Duodenal mucosa (tissue), 2 donors: ENCODE measurements around the gene TRPV5.

Experiments used
- H3K27ac ChIP-seq: one replicate; pipeline ENCODE4 v1.7.0; 2013; ENCODE audit warnings: low read depth, low read length
- H3K27me3 ChIP-seq, 2 donors: one replicate each; pipeline ENCODE4 v1.7.0; 2013; ENCODE audit warnings: low read length in 2 of 2, control low read depth in 1 of 2; ENCODE audit not compliant: insufficient read depth in 2 of 2, control insufficient read depth in 1 of 2
- H3K36me3 ChIP-seq, 2 donors: one replicate each; pipeline ENCODE4 v1.7.0; 2013; ENCODE audit warnings: low read length in 2 of 2, control low read depth in 1 of 2; ENCODE audit not compliant: insufficient read depth in 2 of 2, control insufficient read depth in 1 of 2
- H3K4me1 ChIP-seq, 2 donors: one replicate each; pipeline ENCODE4 v1.7.0; 2013; ENCODE audit warnings: low read length in 2 of 2, control low read depth in 1 of 2; ENCODE audit not compliant: insufficient read depth in 2 of 2, control insufficient read depth in 1 of 2
- H3K4me3 ChIP-seq, 2 donors: one replicate each; pipeline ENCODE4 v1.7.0; 2013; ENCODE audit warnings: low read length in 2 of 2, low read depth in 1 of 2
- H3K9ac ChIP-seq, 2 donors: one replicate each; pipeline ENCODE4 v1.7.0; 2013; ENCODE audit warnings: low read length in 2 of 2, low read depth in 1 of 2
- H3K9me3 ChIP-seq, 2 donors: one replicate each; pipeline ENCODE4 v1.7.0; 2013; ENCODE audit warnings: low read length in 2 of 2, control low read depth in 1 of 2; ENCODE audit not compliant: control insufficient read depth in 1 of 2

TRPV5 gene

GRCh38 chr7:142881586-142882337 lies 51.8 kb downstream of the TRPV5 start:
- Histone ChIP-seq H3K27ac (no peak overlapping the region), H3K36me3 (no peaks in the 10 kb centered on the region), H3K27me3 (peaks cover 0 to 4% of the 10 kb centered on the region in 2 donors), H3K4me1 (peaks cover 8 to 11% of the 10 kb centered on the region in 2 donors), H3K9ac (no peak overlapping the region), H3K4me3 (no peak overlapping the region), H3K9me3 (no peaks in the 10 kb centered on the region)

DNA sequence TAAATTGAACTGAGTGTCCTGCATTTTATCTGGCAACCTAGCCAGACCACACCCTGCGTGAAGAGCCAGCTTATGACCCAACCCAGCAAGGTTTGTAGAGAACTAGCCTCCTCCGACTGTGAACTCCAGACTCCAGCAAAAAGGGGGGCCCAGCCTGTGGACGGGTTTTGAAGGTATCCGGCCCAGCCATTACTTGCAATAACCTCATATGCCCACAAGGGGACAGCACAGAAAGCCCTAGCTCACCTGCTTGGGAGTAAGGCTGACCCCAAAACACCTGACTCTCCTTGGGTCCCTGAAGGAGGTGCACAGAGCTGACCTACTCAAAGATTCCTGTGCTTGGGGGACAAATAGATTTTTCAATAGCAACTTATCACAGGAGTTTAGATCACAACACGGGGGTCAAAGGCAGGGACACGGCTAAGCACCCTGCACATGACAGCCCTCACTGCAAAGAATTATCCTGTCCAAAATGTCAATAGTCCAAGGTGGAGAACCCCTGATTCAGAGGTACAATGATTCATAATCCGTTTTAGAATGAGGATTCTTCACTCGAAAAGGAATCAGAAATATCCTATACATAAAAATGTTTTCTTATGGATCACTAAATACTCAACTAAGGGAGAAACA lies 52.6 kb downstream of the TRPV5 start:
- H3K27me3 ChIP-seq = peaks cover 0 to 4% of the 10 kb centered on the region in 2 donors

GRCh38 chr7:142879060-142879459 lies 54.5 kb downstream of the TRPV5 start:
- H3K4me3 ChIP-seq = no peak overlapping the region
- H3K9me3 ChIP-seq = no peaks in the 10 kb centered on the region
- peaks cover 0 to 3% of the 10 kb centered on the region in 2 donors for H3K36me3 ChIP-seq
- peaks cover 0 to 4% of the 10 kb centered on the region in 2 donors for H3K27me3 ChIP-seq
- no peak overlapping the region for H3K27ac ChIP-seq
- H3K4me1 ChIP-seq = peaks cover 0 to 5% of the 10 kb centered on the region in 2 donors
- H3K9ac ChIP-seq = no peak overlapping the region

More for the DNA sequence above, 52.6 kb downstream of the TRPV5 start:
- Histone ChIP-seq H3K4me1 (peaks cover 4 to 8% of the 10 kb centered on the region in 2 donors), H3K4me3 (no peak overlapping the region), H3K9me3 (no peaks in the 10 kb centered on the region), H3K36me3 (no peaks in the 10 kb centered on the region), H3K27ac (no peak overlapping the region), H3K9ac (no peak overlapping the region)

DNA sequence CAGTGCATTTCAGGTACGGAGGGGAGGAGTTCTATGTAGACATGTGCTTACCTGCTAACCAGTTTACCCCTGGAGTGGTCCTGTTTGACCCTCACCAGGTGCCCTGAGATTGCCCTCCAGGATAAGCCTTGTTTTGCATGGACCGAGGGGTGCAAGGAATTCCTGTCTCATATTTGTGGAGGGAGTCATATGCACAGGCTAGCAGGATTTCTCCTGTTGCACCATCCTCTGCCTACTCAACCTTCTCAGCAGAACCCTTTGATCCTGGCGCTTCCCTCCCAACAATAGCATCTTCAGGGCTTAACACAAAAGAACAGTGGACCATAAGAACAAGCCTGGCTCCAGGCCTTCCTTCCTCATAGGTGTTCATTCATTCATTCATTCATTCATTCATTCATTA lies 55.2 kb downstream of the TRPV5 start:
- no peak overlapping the region for H3K4me3 ChIP-seq
- peaks cover 0 to 3% of the 10 kb centered on the region in 2 donors for H3K36me3 ChIP-seq
- H3K27ac ChIP-seq = no peak overlapping the region
- no peaks in the 10 kb centered on the region for H3K9me3 ChIP-seq
- H3K9ac ChIP-seq = no peak overlapping the region
- peaks cover 0 to 5% of the 10 kb centered on the region in 2 donors for H3K4me1 ChIP-seq
- peaks cover 0 to 4% of the 10 kb centered on the region in 2 donors for H3K27me3 ChIP-seq

- no peak overlapping the region for H3K9ac ChIP-seq
- no peaks in the 10 kb centered on the region for H3K9me3 ChIP-seq
- no peak overlapping the region for H3K4me3 ChIP-seq
- peaks cover 0 to 3% of the 10 kb centered on the region in 2 donors for H3K36me3 ChIP-seq
- peaks cover 0 to 4% of the 10 kb centered on the region in 2 donors for H3K27me3 ChIP-seq
- no peak overlapping the region for H3K27ac ChIP-seq
- H3K4me1 ChIP-seq = peaks cover 0 to 5% of the 10 kb centered on the region in 2 donors
These were observed 56.3 kb downstream of the TRPV5 start for GRCh38 chr7:142876991-142877910.

DNA sequence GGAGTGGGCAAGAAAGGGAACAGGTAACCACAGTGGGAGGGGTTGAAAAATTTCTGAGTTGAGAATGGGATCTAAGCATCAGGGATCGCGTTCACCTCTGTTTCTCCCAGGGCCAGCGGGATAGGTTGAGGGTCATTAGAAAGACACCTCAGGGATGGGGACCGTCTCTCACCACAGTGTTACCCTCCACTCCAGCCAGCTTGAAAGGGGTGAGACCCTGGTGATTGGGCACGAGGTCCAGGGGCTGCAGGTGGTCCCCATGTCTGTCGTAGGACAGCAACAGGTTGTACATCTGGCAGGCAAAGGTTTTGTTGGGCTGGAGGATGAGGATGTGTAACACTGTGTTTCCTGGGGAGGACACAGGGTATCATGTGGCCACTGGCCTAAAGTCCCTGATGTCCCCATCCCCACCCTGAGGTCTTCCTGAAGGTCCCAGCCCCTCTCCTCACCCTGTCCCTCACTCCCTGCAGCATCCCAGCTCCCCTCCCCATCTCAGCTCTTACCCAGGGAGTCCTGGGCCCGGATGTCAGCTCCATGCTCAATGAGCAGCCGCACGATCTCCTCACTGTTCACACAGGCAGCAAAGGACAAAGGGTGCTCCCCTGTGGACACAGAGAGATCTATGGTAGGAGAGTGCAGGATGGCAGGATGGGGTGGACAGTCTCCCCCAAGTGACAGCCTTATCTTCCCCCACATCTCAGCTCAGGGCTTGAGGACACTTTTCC lies 57.1 kb downstream of the TRPV5 start:
- H3K27me3 ChIP-seq = peaks cover 0 to 4% of the 10 kb centered on the region in 2 donors
- H3K36me3 ChIP-seq = peaks cover 0 to 3% of the 10 kb centered on the region in 2 donors
- H3K4me3 ChIP-seq = no peak overlapping the region
- no peaks in the 10 kb centered on the region for H3K9me3 ChIP-seq
- peaks cover 0 to 5% of the 10 kb centered on the region in 2 donors for H3K4me1 ChIP-seq
- no peak overlapping the region for H3K27ac ChIP-seq
- no peak overlapping the region for H3K9ac ChIP-seq

DNA sequence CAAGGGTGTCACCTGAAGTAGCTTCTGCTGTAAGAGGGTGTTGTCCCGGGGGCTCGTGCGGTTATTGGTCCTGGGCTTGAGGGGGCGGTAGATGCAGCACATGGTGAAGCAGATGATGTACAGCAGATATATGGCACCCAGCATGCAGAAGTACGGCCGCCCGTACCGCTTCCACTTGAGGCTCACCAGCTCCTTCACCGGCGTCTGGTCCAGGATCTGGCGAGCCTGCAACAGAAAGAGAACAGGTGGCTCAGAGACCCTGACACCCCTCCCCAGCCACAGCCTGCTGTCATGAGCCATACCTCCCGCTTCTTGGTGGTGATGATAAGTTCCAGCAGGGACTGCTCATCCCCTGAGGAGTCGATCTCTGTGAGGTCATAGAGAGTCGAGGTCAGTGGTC lies 58.1 kb downstream of the TRPV5 start:
- H3K4me1 ChIP-seq = no peaks in the 10 kb centered on the region
- H3K27me3 ChIP-seq = peaks cover 0 to 4% of the 10 kb centered on the region in 2 donors
- no peak overlapping the region for H3K9ac ChIP-seq
- peaks cover 0 to 3% of the 10 kb centered on the region in 2 donors for H3K36me3 ChIP-seq
- H3K27ac ChIP-seq = no peak overlapping the region
- H3K9me3 ChIP-seq = no peaks in the 10 kb centered on the region
- H3K4me3 ChIP-seq = no peak overlapping the region

DNA sequence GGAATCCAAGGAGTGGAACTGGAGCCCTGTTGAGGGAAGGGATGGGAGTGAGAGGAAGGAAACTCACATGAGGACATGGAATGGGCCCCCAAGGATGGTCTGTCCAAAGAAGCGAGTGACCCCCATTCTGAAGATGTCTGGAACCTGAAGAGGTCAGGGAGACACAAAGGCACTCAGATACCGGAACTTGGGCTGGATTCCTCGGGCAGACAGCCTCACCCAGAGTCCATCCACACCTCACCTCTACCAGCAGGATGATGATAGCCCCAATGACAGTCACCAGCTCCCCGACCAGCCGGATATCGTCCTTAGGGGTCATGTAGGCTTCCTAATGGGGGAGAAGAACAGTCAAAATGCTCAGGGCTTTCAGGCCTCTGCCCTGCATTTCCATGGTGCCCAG lies 58.7 kb downstream of the TRPV5 start:
- no peaks in the 10 kb centered on the region for H3K4me1 ChIP-seq
- H3K36me3 ChIP-seq = peaks cover 0 to 3% of the 10 kb centered on the region in 2 donors
- H3K27ac ChIP-seq = no peak overlapping the region
- H3K9ac ChIP-seq = no peak overlapping the region
- H3K4me3 ChIP-seq = no peak overlapping the region
- no peaks in the 10 kb centered on the region for H3K9me3 ChIP-seq
- H3K27me3 ChIP-seq = peaks cover 0 to 4% of the 10 kb centered on the region in 2 donors

GRCh38 chr7:142874409-142874808 lies 59.1 kb downstream of the TRPV5 start:
- H3K9ac ChIP-seq = no peak overlapping the region
- no peaks in the 10 kb centered on the region for H3K4me1 ChIP-seq
- no peaks in the 10 kb centered on the region for H3K9me3 ChIP-seq
- peaks cover 0 to 3% of the 10 kb centered on the region in 2 donors for H3K36me3 ChIP-seq
- no peak overlapping the region for H3K4me3 ChIP-seq
- no peak overlapping the region for H3K27ac ChIP-seq
- peaks cover 0 to 4% of the 10 kb centered on the region in 2 donors for H3K27me3 ChIP-seq
